COLO668 (cell line): ENCODE measurements around the gene KIF21A.

ENCODE experiments used
- DNase-seq: peaks from one replicate; lab custom pipeline; 2025; ENCODE audit not compliant: unreplicated experiment; lab: John Stamatoyannopoulos, UW

KIF21A gene

GRCh38 chr12:39287817-39288216, 155.1 kb downstream of the KIF21A start:
- DNase-seq = no peak

- no peak for DNase-seq
Observed at GRCh38 chr12:39287409-39287808, 155.5 kb downstream of the KIF21A start.

DNA sequence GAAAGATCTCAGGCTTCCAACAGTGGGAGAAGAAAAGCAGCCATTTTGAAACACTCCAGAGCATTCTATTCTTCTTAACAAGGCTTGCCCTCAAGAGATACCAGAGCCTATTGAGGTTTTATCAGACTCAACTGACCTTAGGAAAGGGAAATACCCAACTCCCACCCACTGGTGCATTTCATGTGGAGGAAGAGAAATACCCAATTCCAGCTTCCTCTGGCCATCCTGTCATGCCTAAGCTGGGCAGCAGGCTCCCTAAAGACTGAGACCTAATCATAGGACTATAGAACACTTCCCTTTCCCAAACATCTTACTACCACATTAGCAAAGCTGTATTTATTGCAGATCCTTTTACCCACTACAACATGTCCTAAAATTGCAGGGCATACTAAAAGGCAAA, 164.5 kb downstream of the KIF21A start:
- no peak for DNase-seq

GRCh38 chr12:39277416-39277815, 165.5 kb downstream of the KIF21A start:
- no peak for DNase-seq

DNA sequence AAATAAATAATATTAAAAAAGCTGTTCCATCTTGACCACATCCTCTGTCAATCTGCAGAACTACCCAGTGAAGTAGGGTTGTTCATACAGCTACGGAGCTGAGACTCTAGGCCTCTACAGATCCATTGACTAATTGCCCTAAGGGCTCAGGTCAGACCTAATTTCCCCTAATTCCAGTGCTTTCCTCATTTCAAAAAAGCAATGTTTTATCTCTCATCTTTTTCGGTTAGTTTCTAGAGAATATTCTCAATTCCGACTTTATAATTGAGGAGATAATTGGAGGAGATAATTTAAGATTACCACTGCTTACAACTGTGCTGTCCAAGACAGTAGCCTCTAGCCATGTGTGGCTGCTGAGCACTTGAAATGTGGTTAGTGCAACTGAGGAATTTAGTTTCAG, 167.1 kb downstream of the KIF21A start:
- DNase-seq = no peak

- peak; percentile 3 for DNase-seq
Observed at GRCh38 chr12:39272871-39273655, 169.9 kb downstream of the KIF21A start.

GRCh38 chr12:39269492-39269891, 173.4 kb downstream of the KIF21A start:
- no peak for DNase-seq

GRCh38 chr12:39267886-39268285, 175.0 kb downstream of the KIF21A start:
- DNase-seq = no peak

DNA sequence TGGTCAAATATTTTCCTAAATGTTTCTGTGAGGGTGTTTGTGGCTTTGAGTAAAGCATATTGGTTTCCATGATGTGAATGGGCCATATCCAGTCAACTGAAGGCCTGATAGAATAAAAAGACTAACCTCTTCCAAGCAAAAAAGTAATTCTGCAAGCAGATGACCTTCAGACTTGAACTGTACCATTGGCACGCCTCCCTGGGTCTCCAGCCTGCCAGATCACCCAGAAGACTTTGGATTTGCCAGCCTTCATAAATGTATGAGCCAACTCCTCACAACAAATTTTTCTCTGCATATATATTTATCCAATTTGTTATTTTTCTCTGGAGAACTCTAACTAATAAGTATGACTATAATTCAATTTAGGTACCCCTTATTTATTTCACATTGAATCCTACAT, 190.3 kb downstream of the KIF21A start:
- DNase-seq = no peak
